GM19397 (cell line): ENCODE data around the gene RNF223.
"Not testable (repeated sequence)": the region's sequence is repeated elsewhere in the genome, so short reads cannot be mapped to it uniquely, and the experiment has no call there.

Experiments used
- ATAC-seq: cut with Tn5 transposase; IDR thresholded peaks from one replicate; pipeline ENCODE4 v1.9.1; 2021; ENCODE audit warnings: mild to moderate bottlenecking, moderate library complexity; ENCODE audit not compliant: unreplicated experiment

RNF223 gene

DNA sequence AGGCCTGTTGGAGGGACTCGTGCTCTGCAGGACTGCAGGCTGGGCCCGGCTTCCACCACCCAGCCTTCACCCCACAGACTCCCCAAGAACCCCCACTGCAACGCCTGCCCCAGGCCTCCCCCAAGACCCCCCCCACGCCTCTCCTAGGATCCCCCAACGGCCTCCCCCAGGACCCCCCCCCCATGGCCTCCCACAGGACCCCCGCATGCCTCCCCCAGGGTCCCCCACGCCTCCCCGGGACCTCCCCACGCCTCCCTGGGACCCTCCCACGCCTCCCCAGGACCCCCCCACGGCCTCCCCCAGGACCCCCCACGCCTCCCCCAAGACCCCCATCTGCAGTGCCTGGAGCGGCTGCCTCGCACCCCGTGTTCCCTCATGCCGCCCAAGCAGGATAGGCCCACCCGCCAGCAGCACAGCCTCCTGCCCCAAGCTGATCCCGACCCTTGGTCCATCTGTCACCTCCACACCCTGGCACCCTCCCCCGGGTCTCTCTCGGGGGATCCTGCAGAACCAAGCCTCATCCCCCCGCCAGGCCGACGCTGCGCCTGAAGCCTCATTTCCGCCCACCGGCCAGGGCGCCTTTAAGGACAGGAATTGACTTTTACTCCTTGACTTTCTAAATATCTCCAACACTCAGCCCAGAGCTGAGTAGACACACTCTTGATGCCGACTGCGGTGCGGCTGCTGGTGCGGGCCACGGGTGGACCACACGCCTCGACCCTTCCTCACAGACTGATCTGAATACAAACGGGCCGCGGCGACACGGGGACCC lies 14.1 kb upstream of the RNF223 start:
- no peak for ATAC-seq

GRCh38 chr1:1087351-1088028 lies 13.4 kb upstream of the RNF223 start:
- ATAC-seq = no peak

DNA sequence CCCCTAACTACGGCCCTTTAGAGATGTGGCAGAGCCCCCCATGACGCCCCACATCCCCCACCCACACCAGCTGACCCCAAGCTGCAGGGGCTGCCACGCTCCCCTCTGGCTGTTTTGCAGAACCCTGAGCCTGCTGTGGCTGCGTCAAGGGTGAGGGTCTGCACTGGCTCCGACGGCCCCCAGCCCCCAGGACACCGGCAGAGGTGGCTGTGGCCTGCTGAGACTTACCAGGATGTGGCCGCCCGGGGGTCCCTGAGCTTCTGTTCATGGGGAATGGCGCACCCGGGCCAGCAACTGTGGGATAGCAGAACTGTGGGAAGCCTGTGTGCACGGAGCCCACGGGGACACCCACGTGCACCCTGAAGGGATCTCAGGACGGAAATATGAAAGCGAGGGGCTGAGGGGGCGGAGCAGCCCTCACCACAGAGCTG lies 12.8 kb upstream of the RNF223 start:
- ATAC-seq = no peak

- ATAC-seq = no peak
Measured at GRCh38 chr1:1085911-1086841, 12.1 kb upstream of the RNF223 start.

- no peak for ATAC-seq
Measured at GRCh38 chr1:1085171-1085841, 11.2 kb upstream of the RNF223 start.

DNA sequence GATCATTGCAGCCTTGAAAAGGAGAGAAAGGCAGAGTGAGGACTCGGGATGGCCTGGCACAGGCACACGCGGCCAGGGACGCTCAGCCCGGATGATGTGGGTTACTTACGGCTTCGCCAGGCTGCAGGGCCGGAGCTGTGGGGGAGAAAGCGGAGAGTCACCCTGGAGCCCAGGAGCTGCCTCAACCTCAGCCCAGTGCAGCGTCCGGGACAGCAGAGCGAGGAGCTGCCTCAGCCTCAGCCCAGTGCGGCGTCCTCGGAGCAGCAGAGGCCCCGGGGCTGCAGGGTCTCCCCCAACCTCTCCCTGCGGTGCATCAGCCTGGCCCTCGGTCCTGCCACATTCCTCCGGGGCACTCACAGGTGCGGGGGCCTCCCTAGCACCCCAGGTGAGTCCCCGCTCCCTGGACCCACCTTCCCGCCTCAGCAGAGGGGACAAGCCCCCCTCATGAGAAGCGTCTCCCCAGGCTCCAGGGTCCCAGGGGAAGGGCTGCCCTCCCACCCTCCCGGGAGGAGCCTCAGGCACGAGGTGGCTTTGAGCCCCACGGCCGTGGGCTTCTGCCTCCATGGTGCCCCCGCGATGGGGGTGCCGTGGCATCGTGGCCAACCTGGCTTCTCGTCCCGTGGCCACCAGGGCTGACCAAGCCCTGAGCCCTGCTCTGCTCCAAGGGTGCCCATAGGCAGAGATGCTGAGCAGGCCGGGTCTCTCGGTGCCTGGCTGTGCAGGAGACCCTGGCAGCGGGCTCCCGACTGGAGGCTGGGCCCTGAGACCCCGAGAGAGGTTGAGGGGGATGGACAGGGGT lies 10.5 kb upstream of the RNF223 start:
- ATAC-seq = no peak

DNA sequence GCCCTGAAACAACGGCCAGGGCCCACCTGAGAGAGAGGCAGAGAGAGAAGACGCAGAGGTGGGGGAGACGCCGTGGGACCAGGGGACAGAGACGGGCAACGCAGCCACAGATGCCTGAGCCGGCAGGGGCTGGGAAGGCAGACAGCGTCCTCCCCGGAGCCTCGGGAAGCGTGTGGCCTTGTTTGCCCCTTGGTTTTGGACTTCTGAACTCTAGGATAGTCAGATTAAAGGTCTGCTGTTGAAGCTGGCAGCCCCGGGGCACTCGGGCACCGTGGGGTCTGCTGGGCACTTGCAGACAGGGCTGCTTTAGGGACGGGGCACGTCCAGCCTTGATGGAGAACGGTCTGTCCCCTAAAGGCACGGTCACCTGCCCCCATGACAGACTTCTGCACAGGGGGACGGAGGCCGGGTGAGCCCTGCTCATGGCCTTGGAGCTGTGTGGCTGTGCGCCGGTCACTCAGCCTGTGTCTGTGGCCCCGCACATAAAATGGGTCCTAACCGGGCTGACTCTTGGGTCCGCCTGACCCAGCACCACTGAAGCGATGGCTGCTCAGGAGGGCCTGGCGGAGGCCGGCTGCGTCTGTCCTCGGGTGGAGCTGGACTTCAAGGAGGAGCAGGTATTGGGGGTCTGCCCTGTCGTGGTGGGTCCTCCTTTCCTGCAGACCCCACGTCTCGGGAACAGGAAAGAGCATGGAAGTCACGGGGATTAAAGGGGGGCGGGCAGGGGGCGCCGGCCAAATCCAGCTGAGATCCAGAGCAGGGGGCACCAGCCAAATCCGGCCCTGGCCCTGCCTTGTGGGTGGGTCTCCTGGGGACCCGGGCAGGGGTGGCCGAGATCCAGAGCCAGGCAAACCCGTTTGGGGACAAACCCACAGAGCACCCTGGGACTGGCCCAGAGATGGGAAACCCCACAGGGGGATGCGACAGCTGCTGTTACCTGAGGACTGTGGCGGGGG lies 9.6 kb upstream of the RNF223 start:
- no peak for ATAC-seq

DNA sequence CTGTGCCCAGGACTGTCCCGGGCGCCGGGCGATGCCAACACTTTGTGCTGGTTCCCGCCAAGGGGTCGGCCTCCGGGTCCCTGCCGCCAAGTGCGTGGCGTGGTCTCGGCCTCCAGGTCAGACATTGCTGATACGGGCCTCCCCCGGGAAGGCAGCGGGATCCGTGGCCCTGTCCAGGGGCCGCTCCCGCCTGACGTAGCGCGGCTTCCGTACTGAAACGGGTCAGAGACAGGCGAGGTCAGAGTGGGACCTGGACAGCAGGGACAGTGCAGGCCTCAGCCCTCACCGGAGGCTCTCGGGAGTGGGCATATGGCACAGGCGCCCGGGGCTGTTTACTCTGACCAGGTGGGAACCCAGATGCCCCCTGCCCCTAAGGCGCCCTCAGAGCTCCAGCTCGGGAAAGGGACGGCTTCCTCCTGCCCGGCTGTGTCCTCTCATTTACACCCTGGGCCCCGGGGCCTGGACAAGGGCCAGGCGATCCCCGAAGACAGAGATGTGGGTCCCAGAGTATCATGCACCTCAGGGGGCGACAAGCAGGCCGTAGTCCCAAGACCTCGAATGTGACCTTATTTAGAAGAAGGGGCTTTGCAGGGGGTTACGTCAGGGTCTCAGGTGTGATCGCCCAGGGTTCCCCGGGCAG lies 8.8 kb upstream of the RNF223 start:
- no peak for ATAC-seq

- no peak for ATAC-seq
Measured at GRCh38 chr1:1082239-1082775, 8.2 kb upstream of the RNF223 start.

- no peak for ATAC-seq
Measured at GRCh38 chr1:1081311-1082238, 7.5 kb upstream of the RNF223 start.

DNA sequence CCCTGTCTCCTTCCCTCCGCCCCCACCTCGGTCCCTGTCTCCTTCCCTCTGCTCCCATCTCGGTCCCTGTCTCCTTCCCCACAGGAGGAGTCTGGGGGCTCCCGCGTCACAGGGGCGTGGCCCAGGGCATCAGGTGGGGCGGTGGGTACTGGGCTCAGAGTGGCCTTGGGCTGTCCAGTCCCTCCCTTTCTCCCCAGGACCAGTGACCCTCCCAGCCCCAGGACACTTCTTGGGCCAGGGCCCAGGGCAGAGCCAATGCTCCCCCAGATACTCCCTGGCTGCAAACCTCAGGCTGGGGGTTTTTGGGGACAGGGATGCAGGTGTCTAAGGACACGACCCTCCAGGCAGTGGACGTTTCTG lies 6.8 kb upstream of the RNF223 start:
- no peak for ATAC-seq

DNA sequence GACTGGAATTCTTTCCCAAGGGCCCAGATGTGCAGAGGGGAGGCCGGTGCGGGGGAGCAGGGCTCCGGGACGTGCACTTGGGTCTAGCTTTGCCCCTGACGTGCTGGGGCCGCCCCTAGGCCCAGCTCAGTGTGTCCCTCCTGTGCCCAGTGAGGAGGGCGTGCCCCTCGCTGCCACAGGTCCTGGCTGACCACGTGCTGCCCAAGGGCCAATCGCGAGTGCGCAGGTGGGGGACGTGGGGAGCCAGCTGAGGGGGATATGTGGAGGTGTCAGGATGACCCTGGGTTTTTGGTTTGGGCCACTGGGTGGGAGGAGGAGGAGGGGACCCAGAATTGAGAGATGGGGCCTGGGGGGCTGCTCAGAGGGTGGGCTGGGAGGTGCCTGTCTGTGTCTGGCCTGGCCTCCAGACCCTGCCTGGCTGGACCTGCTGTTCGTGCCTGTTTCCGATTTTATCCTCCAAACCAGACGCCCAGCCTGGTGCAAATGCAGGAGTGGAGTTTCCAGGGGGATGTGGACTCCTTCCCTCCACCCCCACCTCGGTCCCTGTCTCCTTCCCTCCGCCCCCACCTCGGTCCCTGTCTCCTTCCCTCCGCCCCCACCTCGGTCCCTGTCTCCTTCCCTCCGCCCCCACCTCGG lies 6.1 kb upstream of the RNF223 start:
- ATAC-seq = no peak

- ATAC-seq = no peak
Measured at GRCh38 chr1:1079408-1080121, 5.5 kb upstream of the RNF223 start.

DNA sequence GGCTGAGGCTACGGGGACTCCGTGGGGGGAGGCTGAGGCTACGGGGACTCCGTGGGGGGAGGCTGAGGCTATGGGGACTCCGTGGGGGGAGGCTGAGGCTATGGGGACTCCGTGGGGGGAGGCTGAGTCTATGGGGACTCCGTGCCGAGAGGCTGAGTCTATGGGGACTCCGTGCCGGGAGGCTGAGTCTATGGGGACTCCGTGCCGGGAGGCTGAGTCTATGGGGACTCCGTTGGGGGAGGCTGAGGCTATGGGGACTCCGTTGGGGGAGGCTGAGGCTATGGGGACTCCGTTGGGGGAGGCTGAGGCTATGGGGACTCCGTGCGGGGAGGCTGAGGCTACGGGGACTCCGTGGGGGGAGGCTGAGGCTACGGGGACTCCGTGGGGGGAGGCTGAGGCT lies 3.3 kb upstream of the RNF223 start:
- not testable (repeated sequence) for ATAC-seq

- ATAC-seq = no peak
Measured at GRCh38 chr1:1075148-1075935, 1.2 kb upstream of the RNF223 start.
